ENCODE measurements around the gene IL1RAPL2.

IL1RAPL2 gene

DNA sequence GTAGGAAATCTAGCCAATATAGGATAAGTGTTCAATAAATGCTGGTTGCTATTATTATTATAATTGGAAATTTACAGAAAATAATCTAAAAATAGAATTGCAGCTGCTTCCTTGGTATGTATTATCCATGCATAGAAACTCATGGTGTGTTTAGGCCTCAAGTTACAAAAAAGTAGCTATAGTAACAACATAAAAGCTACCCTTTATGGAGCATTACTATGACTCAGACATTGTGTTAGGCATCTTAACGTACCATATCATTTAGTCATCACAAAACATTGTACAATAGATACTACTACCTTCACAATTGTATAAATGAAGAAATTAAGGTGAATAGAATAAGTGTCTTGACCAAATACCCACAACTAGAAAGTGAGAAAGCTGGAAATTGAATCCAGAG lies 1129.5 kb downstream of the IL1RAPL2 start:
- Histone ChIP-seq H3K9ac (ENCODE audit: insufficient read length, low read depth) (no peak overlapping the region), H3K4me1 (ENCODE audit: insufficient read depth, insufficient read length) (no peaks in the 10 kb centered on the region), H3K36me3 (ENCODE audit: insufficient read depth, insufficient read length, low read length) (no peaks in the 10 kb centered on the region), H3K9me3 (ENCODE audit: insufficient read depth, low read length) (no peaks in the 10 kb centered on the region), H3K27me3 (ENCODE audit: insufficient read depth, insufficient read length) (no peaks in the 10 kb centered on the region), H3K4me3 (ENCODE audit: insufficient read length, low read depth) (no peak overlapping the region)
- TF ChIP-seq SUZ12 (IDR thresholded peaks at IDR 0.05; ENCODE audit: extremely low read depth, insufficient read depth, insufficient read length) (no peak), YY1 (IDR thresholded peaks at IDR 0.05; ENCODE audit: insufficient read depth, insufficient read length) (no peak), ZNF274 (IDR thresholded peaks at IDR 0.05; ENCODE audit: low read depth, low read length) (no peak)
- DNase-seq (ENCODE audit: low read depth, low spot score): no peak

DNA sequence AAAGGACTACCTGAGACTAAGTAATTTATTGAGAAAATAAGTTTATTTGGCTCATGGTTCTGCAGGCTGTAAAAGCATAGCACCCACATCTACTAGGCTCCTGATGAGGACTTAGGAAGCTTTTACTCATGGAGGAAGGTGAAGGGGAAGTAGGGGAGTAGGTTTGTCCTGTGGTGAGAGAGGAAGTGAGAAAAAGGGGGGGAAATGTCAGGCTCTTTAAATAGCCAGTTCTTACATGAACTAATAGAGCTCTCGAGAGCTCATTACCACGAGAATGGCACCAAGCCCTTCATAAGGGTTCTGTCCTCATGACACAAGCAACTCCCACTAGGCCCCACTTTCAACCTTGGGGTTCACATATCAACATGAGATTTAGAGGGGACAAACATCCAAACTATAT lies 1130.9 kb downstream of the IL1RAPL2 start:
- H3K4me1 ChIP-seq (ENCODE audit: insufficient read depth, insufficient read length): no peaks in the 10 kb centered on the region
- H3K4me3 ChIP-seq (ENCODE audit: insufficient read length, low read depth): no peak overlapping the region
- H3K36me3 ChIP-seq (ENCODE audit: insufficient read depth, insufficient read length, low read length): no peaks in the 10 kb centered on the region
- no peaks in the 10 kb centered on the region for H3K27me3 ChIP-seq (ENCODE audit: insufficient read depth, insufficient read length)
- no peaks in the 10 kb centered on the region for H3K9me3 ChIP-seq (ENCODE audit: insufficient read depth, low read length)
- TF ChIP-seq SUZ12 (IDR thresholded peaks at IDR 0.05; ENCODE audit: extremely low read depth, insufficient read depth, insufficient read length) (no peak), YY1 (IDR thresholded peaks at IDR 0.05; ENCODE audit: insufficient read depth, insufficient read length) (no peak), ZNF274 (IDR thresholded peaks at IDR 0.05; ENCODE audit: low read depth, low read length) (no peak)
- no peak for DNase-seq (ENCODE audit: low read depth, low spot score)
- H3K9ac ChIP-seq (ENCODE audit: insufficient read length, low read depth): no peak overlapping the region

GRCh38 chrX:105697984-105698781 lies 1132.2 kb downstream of the IL1RAPL2 start:
- H3K4me3 ChIP-seq (ENCODE audit: insufficient read length, low read depth): no peak overlapping the region
- H3K4me1 ChIP-seq (ENCODE audit: insufficient read depth, insufficient read length): no peaks in the 10 kb centered on the region

GRCh38 chrX:105700331-105700730 lies 1134.3 kb downstream of the IL1RAPL2 start:
- Histone ChIP-seq H3K36me3 (ENCODE audit: insufficient read depth, insufficient read length, low read length) (no peaks in the 10 kb centered on the region), H3K4me1 (ENCODE audit: insufficient read depth, insufficient read length) (no peaks in the 10 kb centered on the region), H3K4me3 (ENCODE audit: insufficient read length, low read depth) (no peak overlapping the region), H3K27me3 (ENCODE audit: insufficient read depth, insufficient read length) (no peaks in the 10 kb centered on the region), H3K9ac (ENCODE audit: insufficient read length, low read depth) (no peak overlapping the region), H3K9me3 (ENCODE audit: insufficient read depth, low read length) (no peaks in the 10 kb centered on the region)
- no peak for TF ChIP-seq SUZ12 (IDR thresholded peaks at IDR 0.05; ENCODE audit: extremely low read depth, insufficient read depth, insufficient read length)
- no peak for TF ChIP-seq ZNF274 (IDR thresholded peaks at IDR 0.05; ENCODE audit: low read depth, low read length)
- no peak for TF ChIP-seq YY1 (IDR thresholded peaks at IDR 0.05; ENCODE audit: insufficient read depth, insufficient read length)
- no peak for DNase-seq (ENCODE audit: low read depth, low spot score)

More at GRCh38 chrX:105697984-105698781, 1132.2 kb downstream of the IL1RAPL2 start:
- H3K9ac ChIP-seq (ENCODE audit: insufficient read length, low read depth): no peak overlapping the region
- no peak for DNase-seq (ENCODE audit: low read depth, low spot score)
- no peaks in the 10 kb centered on the region for H3K27me3 ChIP-seq (ENCODE audit: insufficient read depth, insufficient read length)
- TF ChIP-seq SUZ12 (IDR thresholded peaks at IDR 0.05; ENCODE audit: extremely low read depth, insufficient read depth, insufficient read length): no peak
- no peak for TF ChIP-seq ZNF274 (IDR thresholded peaks at IDR 0.05; ENCODE audit: low read depth, low read length)
- no peak for TF ChIP-seq YY1 (IDR thresholded peaks at IDR 0.05; ENCODE audit: insufficient read depth, insufficient read length)
- H3K9me3 ChIP-seq (ENCODE audit: insufficient read depth, low read length): no peaks in the 10 kb centered on the region
- H3K36me3 ChIP-seq (ENCODE audit: insufficient read depth, insufficient read length, low read length): no peaks in the 10 kb centered on the region

DNA sequence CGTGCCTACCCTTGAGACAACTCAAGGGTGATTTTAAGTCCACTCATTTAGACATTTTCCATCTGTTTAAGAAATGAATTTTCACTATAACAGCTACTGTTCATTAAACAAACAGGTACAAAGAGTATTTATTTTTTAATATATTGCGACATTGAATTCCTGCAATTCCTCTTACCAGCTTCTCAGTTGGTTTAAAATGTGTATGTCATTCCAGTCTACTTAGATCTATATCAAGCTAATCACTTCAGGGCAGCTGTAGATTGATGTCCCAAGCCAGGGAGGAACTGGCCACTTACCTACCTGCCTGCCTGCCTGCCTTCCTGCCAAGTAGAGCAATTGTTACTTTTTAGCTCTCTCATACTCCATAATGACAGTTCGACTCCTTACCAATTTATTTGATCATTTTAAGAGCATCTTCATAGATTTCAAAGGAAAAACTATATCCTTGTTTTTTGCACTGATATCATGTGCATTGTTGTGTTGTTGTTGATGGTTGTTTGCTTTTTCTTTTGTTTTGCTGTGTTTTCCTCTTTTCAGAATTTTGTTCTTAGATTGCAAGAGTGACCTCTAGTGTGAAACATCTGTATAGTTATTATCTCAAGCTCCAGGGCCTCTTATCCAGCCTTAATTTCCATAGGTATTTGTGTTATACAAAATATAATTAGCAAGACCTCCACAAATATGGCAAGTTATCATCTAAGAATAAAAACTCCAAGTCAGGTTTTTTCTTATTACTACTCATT lies 1135.5 kb downstream of the IL1RAPL2 start:
- no peak for TF ChIP-seq ZNF274 (IDR thresholded peaks at IDR 0.05; ENCODE audit: low read depth, low read length)
- TF ChIP-seq YY1 (IDR thresholded peaks at IDR 0.05; ENCODE audit: insufficient read depth, insufficient read length): no peak
- no peak for TF ChIP-seq SUZ12 (IDR thresholded peaks at IDR 0.05; ENCODE audit: extremely low read depth, insufficient read depth, insufficient read length)
- Histone ChIP-seq H3K36me3 (ENCODE audit: insufficient read depth, insufficient read length, low read length) (no peaks in the 10 kb centered on the region), H3K4me1 (ENCODE audit: insufficient read depth, insufficient read length) (no peaks in the 10 kb centered on the region), H3K27me3 (ENCODE audit: insufficient read depth, insufficient read length) (no peaks in the 10 kb centered on the region), H3K4me3 (ENCODE audit: insufficient read length, low read depth) (no peak overlapping the region), H3K9me3 (ENCODE audit: insufficient read depth, low read length) (no peaks in the 10 kb centered on the region), H3K9ac (ENCODE audit: insufficient read length, low read depth) (no peak overlapping the region)
- no peak for DNase-seq (ENCODE audit: low read depth, low spot score)

- Histone ChIP-seq H3K4me1 (ENCODE audit: insufficient read depth, insufficient read length) (no peaks in the 10 kb centered on the region), H3K4me3 (ENCODE audit: insufficient read length, low read depth) (no peak overlapping the region), H3K9ac (ENCODE audit: insufficient read length, low read depth) (no peak overlapping the region), H3K36me3 (ENCODE audit: insufficient read depth, insufficient read length, low read length) (no peaks in the 10 kb centered on the region), H3K27me3 (ENCODE audit: insufficient read depth, insufficient read length) (no peaks in the 10 kb centered on the region), H3K9me3 (ENCODE audit: insufficient read depth, low read length) (no peaks in the 10 kb centered on the region)
- no peak for DNase-seq (ENCODE audit: low read depth, low spot score)
- no peak for TF ChIP-seq YY1 (IDR thresholded peaks at IDR 0.05; ENCODE audit: insufficient read depth, insufficient read length)
- TF ChIP-seq ZNF274 (IDR thresholded peaks at IDR 0.05; ENCODE audit: low read depth, low read length): no peak
- no peak for TF ChIP-seq SUZ12 (IDR thresholded peaks at IDR 0.05; ENCODE audit: extremely low read depth, insufficient read depth, insufficient read length)
These were observed 1137.9 kb downstream of the IL1RAPL2 start for GRCh38 chrX:105703876-105704275.

DNA sequence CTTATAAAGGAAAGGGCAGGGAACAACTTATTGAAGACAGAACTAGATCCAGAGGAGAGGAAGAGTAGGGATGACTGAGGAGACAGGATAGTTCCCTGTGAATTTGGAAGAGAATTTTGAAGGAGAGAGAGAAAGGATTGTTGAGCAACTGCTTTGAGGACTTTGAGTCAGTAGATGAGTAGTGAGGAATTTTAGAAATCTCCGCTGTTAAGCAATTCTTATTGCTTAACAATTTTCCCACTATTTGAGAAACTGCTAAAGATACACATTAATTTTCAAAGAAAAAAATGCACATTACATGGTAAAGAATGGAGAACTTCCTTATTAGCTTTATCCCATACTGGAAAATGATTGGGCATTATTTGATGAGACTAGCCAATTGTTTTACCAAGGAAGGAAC lies 1140.0 kb downstream of the IL1RAPL2 start:
- H3K4me3 ChIP-seq (ENCODE audit: insufficient read length, low read depth): no peak overlapping the region
- H3K9ac ChIP-seq (ENCODE audit: insufficient read length, low read depth): no peak overlapping the region
- DNase-seq (ENCODE audit: low read depth, low spot score): no peak
- no peak for TF ChIP-seq YY1 (IDR thresholded peaks at IDR 0.05; ENCODE audit: insufficient read depth, insufficient read length)
- no peak for TF ChIP-seq SUZ12 (IDR thresholded peaks at IDR 0.05; ENCODE audit: extremely low read depth, insufficient read depth, insufficient read length)
- no peak for TF ChIP-seq ZNF274 (IDR thresholded peaks at IDR 0.05; ENCODE audit: low read depth, low read length)
- no peaks in the 10 kb centered on the region for H3K4me1 ChIP-seq (ENCODE audit: insufficient read depth, insufficient read length)
- H3K36me3 ChIP-seq (ENCODE audit: insufficient read depth, insufficient read length, low read length): no peaks in the 10 kb centered on the region
- H3K9me3 ChIP-seq (ENCODE audit: insufficient read depth, low read length): no peaks in the 10 kb centered on the region
- H3K27me3 ChIP-seq (ENCODE audit: insufficient read depth, insufficient read length): no peaks in the 10 kb centered on the region

All from NT2/D1 (cell line).